ENCODE measurements around the gene AGBL4. TPM values are rescaled to one million over a fixed set of nuclear protein-coding genes. Genes with fewer than 3 reads are reported as not detected.

AGBL4 gene
- total RNA-seq, 1 donor from 2014 or later, result 0.40 TPM

GRCh38 chr1:48495166-48495565, 1528.6 kb downstream of the AGBL4 start:
- DNase-seq (ENCODE audit: low read depth in 2 of 2), result no peak

DNA sequence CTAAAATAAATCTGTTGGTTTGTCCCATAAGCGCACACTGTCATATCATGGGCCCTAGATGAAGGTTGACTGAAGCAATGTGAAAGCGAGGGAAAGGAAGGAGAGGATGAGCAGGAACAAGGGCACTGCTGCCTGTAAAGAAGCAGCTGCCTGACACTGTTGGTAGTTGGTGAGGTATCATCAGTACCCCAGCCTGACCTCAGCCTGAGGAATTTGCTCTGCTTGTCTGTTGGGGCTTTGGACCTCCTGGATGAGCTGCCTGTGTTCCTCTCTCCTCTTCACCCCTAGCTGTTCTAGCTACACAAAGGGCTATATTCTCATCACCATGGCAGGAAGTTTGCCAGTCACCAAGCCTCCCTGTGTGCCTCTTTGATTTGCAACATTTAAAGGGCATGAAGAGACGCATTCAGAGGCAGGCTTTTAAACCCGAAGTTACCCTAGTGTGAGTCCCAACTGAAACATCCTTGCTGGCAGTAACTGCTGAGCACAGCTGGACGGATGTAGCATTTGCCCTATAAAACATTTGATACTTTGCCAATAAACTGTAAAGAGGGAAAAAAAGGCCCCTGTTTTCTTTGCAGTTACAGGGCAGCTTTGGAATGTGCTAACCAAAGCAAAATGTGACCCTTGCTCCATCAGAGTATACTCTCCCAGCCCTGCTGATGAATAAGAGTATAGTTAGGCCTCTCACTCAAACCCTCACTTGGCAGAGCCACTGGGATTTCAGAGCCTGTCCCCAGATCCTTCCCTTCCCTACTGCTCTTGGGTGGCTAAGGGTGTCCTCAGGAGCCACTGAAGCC, 1529.6 kb downstream of the AGBL4 start:
- DNase-seq (ENCODE audit: low read depth in 2 of 2), result peak; percentile 74 to 80

DNA sequence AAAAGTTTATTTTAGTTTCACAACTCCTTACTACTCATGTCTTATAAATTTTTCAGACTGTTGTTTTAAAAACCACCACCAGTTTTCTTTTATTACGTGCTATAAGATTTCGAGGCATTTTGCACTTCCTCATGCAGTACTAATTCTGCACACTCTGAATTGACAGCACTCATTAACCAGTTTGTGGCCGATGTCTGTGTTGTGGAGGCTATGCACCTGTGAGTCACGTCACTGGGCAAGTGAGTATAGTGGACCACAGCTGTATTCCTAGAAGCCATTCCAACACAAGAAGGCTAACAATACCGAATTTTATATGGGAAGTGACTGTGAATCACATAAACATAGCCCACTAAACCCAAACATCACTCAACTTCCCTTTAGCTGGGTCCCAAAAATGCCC, 1530.7 kb downstream of the AGBL4 start:
- peak in 1 of 2 donors; percentile 29 for DNase-seq (ENCODE audit: low read depth in 2 of 2)

DNA sequence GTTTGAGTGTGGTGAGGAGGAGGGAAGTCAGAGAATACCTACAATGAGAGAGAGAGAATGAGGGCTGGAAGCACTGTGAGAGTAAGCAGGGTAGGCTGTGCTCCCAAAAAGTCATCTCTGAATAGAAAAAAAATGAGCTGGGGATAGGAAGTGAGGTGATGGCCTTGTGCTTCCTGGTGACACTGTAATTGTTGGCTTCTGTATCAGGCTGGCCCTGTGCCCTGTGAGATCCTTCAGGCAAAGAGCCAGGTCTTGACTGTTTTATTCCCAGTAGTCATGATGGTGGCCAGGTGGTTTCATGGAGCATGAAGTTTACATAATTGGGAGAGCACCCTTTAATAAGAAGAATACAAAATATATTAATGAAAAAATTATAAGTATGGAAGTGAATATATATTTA, 1531.4 kb downstream of the AGBL4 start:
- peak; percentile 52 to 63 for DNase-seq (ENCODE audit: low read depth in 2 of 2)

- no peak for DNase-seq (ENCODE audit: low read depth in 2 of 2)
Measured at GRCh38 chr1:48488721-48489120, 1535.0 kb downstream of the AGBL4 start.

Other genes starting within 250 kb of the AGBL4 start
- not detected in 2 replicates for gene ELAVL4, start 85.0 kb upstream of the AGBL4 start, total RNA-seq